Activated CD8-positive, alpha-beta T cell treated with anti-CD3 and anti-CD28 coated beads for 36 hours (primary cell): ENCODE measurements around the gene SUSD6. TPM values are rescaled to one million over a fixed set of nuclear protein-coding genes. Genes with fewer than 3 reads are reported as not detected.

Experiments used
- ATAC-seq: fragments of 200-7000 bp; cut with Tn5 transposase; one replicate; pipeline ENCODE4 v1.10.0; 2021; ENCODE audit warnings: mild to moderate bottlenecking, moderate library complexity
- CTCF ChIA-PET: fragments of 350-600 bp; sonication (Branson Sonifier 250); formaldehyde crosslinking; loops from one replicate; lab custom pipeline; 2021; ENCODE audit warnings: antibody characterized with exemption; lab: Charles Lee
- POLR2A ChIA-PET: fragments of 350-600 bp; sonication (Branson Sonifier 250); formaldehyde crosslinking; loops from one replicate; lab custom pipeline; 2021; ENCODE audit warnings: antibody characterized with exemption; lab: Charles Lee
- DNase-seq: peaks from one replicate; pipeline ENCODE4 v3.0.0-alpha.2; 2020
- H3K27ac Mint-ChIP-seq: one replicate; pipeline ENCODE4 v1.8.0; 2021; ENCODE audit warnings: mild to moderate bottlenecking, mixed read lengths
- H3K27me3 Mint-ChIP-seq: one replicate; pipeline ENCODE4 v1.8.0; 2021; ENCODE audit warnings: mixed read lengths
- H3K36me3 Mint-ChIP-seq: one replicate; pipeline ENCODE4 v1.8.0; 2021; ENCODE audit warnings: low read depth, mixed read lengths
- H3K4me1 Mint-ChIP-seq: one replicate; pipeline ENCODE4 v1.8.0; 2021; ENCODE audit warnings: low read depth, mixed read lengths
- H3K4me3 Mint-ChIP-seq: one replicate; pipeline ENCODE4 v1.8.0; 2021; ENCODE audit warnings: mild to moderate bottlenecking, moderate library complexity, mixed read lengths
- H3K9me3 Mint-ChIP-seq: one replicate; pipeline ENCODE4 v1.8.0; 2021; ENCODE audit warnings: mixed read lengths
- intact Hi-C: fragments of 100-400 bp; cut with micrococcal nuclease; formaldehyde crosslinking; loops from one replicate; pipeline ENCODE4 v1.10.0; 2022
- total RNA-seq, 2 experiments: library from RNA; stranded (reverse); gene quantifications; one replicate each; pipeline ENCODE4 v1.2.3, GENCODE V29; 2021
- TF ChIP-seq, protein P1 (sequence below): fragments of 200-600 bp; IDR thresholded peaks from one replicate; pipeline ENCODE4 v1.8.0; 2022; ENCODE audit warnings: antibody characterized with exemption, mild to moderate bottlenecking

Gene SUSD6
- total RNA-seq, 2 experiments from 2014 or later = 35.7 to 36.2 TPM

DNA sequence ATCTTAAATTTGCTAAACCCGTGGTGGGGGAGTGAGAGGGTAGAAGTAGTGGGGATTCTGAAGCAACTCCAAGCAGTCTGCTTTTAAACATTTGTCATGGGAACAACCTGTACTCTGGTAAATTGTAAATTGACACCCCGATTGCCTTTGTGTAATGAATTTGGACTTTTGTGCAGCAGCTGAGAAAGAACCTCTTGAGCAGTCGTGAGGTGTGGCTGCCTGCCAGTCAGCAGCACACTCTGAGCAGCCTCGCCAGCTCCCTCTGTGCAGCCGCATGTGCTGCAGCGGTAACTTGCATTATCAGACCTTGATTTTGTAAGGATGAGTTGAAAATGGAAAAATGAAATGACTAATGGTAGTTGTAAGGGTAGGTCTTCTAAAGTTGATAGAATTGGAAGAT, 74.3 kb downstream of the SUSD6 start:
- peak; percentile 54 for DNase-seq
- TF ChIP-seq, protein P1, sequence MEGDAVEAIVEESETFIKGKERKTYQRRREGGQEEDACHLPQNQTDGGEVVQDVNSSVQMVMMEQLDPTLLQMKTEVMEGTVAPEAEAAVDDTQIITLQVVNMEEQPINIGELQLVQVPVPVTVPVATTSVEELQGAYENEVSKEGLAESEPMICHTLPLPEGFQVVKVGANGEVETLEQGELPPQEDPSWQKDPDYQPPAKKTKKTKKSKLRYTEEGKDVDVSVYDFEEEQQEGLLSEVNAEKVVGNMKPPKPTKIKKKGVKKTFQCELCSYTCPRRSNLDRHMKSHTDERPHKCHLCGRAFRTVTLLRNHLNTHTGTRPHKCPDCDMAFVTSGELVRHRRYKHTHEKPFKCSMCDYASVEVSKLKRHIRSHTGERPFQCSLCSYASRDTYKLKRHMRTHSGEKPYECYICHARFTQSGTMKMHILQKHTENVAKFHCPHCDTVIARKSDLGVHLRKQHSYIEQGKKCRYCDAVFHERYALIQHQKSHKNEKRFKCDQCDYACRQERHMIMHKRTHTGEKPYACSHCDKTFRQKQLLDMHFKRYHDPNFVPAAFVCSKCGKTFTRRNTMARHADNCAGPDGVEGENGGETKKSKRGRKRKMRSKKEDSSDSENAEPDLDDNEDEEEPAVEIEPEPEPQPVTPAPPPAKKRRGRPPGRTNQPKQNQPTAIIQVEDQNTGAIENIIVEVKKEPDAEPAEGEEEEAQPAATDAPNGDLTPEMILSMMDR = no peak
- H3K36me3 Mint-ChIP-seq = peaks cover 22% of the 10 kb centered on the region
- peak overlapping the region; percentile 97 for H3K27ac Mint-ChIP-seq
- POLR2A ChIA-PET = interaction anchor here (1.3 to 3.5 kb wide), 6 partner anchors 11 to 74 kb away, joined by 3 to 29 read pairs (median 4); partner anchors contain the start of gene SUSD6
- no peaks in the 10 kb centered on the region for H3K27me3 Mint-ChIP-seq
- peak overlapping the region; percentile 28 for H3K4me3 Mint-ChIP-seq
- intact Hi-C loops = loop anchor here (2.0 kb wide), 1 partner anchor 73 kb away; no protein-coding TSS in a partner anchor
- H3K9me3 Mint-ChIP-seq = no peaks in the 10 kb centered on the region
- H3K4me1 Mint-ChIP-seq = peaks cover 72% of the 10 kb centered on the region
- peak; percentile 48 for ATAC-seq
- CTCF ChIA-PET = interaction anchor here (0.9 to 2.9 kb wide), 7 partner anchors 11 to 81 kb away, joined by 3 to 8 read pairs (median 5); no protein-coding TSS in a partner anchor

- peaks cover 15% of the 10 kb centered on the region for H3K36me3 Mint-ChIP-seq
- H3K27me3 Mint-ChIP-seq = no peaks in the 10 kb centered on the region
- H3K27ac Mint-ChIP-seq = peak overlapping the region; percentile 48
- TF ChIP-seq, protein P1 = no peak
- intact Hi-C loops = no loop called here
- H3K4me3 Mint-ChIP-seq = no peak overlapping the region
- DNase-seq (no peak), ATAC-seq (no peak)
- POLR2A ChIA-PET = interaction anchor here (0.7 to 3.5 kb wide), 5 partner anchors 13 to 450 kb away, joined by 3 to 29 read pairs (median 4); no protein-coding TSS in a partner anchor
- CTCF ChIA-PET = interaction anchor here (0.9 to 1.6 kb wide), 5 partner anchors 12 to 83 kb away, joined by 3 to 7 read pairs (median 5); partner anchors contain the start of gene SUSD6
- no peaks in the 10 kb centered on the region for H3K9me3 Mint-ChIP-seq
- peaks cover 64% of the 10 kb centered on the region for H3K4me1 Mint-ChIP-seq
These were observed 76.4 kb downstream of the SUSD6 start for GRCh38 chr14:69687606-69688298.

DNA sequence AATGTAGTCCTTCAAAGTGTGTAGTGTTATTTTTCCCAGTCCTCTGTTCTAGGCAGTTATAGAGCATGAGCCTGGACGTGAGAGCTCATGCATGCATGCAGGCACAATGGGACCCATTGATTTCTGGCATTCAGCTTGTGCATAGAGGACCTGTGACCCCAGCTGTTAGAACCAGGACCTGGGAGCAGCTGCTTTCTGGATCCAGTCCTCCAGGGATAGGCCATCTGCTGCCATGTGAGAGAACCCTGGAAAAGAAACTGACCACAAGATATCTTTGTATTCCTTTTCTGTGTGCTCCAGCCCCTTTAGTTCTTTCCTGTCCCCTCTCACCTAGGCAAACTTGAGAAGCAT, 76.9 kb downstream of the SUSD6 start:
- H3K9me3 Mint-ChIP-seq = no peaks in the 10 kb centered on the region
- TF ChIP-seq, protein P1 = no peak
- peaks cover 60% of the 10 kb centered on the region for H3K4me1 Mint-ChIP-seq
- peaks cover 15% of the 10 kb centered on the region for H3K36me3 Mint-ChIP-seq
- ATAC-seq = no peak
- DNase-seq = no peak
- H3K27ac Mint-ChIP-seq = peak overlapping the region; percentile 48
- H3K4me3 Mint-ChIP-seq = no peak overlapping the region
- ChIA-PET POLR2A (interaction anchor here (0.7 to 1.7 kb wide), 3 partner anchors 22 to 450 kb away, joined by 3 to 7 read pairs (median 3); no protein-coding TSS in a partner anchor), CTCF (interaction anchor here (0.9 to 1.6 kb wide), 5 partner anchors 11 to 83 kb away, joined by 3 to 7 read pairs (median 5); partner anchors contain the start of gene SUSD6)
- H3K27me3 Mint-ChIP-seq = no peaks in the 10 kb centered on the region
- intact Hi-C loops = no loop called here

GRCh38 chr14:69690042-69690441, 78.6 kb downstream of the SUSD6 start:
- H3K4me1 Mint-ChIP-seq = peaks cover 56% of the 10 kb centered on the region
- ATAC-seq (no peak), DNase-seq (no peak)
- H3K36me3 Mint-ChIP-seq = peaks cover 15% of the 10 kb centered on the region
- H3K27me3 Mint-ChIP-seq = no peaks in the 10 kb centered on the region
- POLR2A ChIA-PET = no interaction called here
- H3K9me3 Mint-ChIP-seq = no peaks in the 10 kb centered on the region
- intact Hi-C loops = no loop called here
- TF ChIP-seq, protein P1 = no peak
- H3K4me3 Mint-ChIP-seq = no peak overlapping the region
- CTCF ChIA-PET = no interaction called here
- no peak overlapping the region for H3K27ac Mint-ChIP-seq

DNA sequence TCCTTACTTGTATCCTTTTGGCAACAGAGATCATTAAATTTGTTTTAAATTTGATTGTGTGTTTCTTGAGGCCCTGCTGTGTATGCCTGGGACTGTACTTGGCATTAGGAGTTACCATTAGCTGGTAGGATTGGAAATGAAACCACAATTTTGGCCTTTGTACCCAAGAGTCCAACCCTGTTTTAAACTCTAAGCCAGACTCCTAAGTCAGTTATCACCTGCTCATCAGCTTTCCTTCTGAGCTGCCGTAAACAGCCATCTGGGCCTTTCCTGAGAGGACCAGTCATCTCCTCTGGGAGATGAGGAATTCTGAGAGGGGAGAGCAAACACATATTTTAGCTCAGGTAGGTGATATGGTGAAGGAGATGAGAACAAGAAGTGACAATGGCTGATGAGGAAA, 81.2 kb downstream of the SUSD6 start:
- Mint-ChIP-seq H3K4me3 (no peak overlapping the region), H3K36me3 (peaks cover 20% of the 10 kb centered on the region), H3K9me3 (no peaks in the 10 kb centered on the region), H3K27me3 (no peaks in the 10 kb centered on the region), H3K4me1 (peaks cover 66% of the 10 kb centered on the region), H3K27ac (no peak overlapping the region)
- POLR2A ChIA-PET = interaction anchor here (1.2 kb wide), 1 partner anchor 82 kb away, joined by 5 read pairs; the partner anchor contains the start of gene SUSD6
- CTCF ChIA-PET = interaction anchor here (0.7 to 1.3 kb wide), 3 partner anchors 20 to 88 kb away, joined by 3 read pairs; no protein-coding TSS in a partner anchor
- intact Hi-C loops = no loop called here
- DNase-seq (no peak), ATAC-seq (no peak)
- TF ChIP-seq, protein P1 = no peak
